Measurements from ENCODE around the gene FASN. TPM values are rescaled to one million over a fixed set of nuclear protein-coding genes. Genes with fewer than 3 reads are reported as not detected.

FASN gene
- total and polyA plus RNA-seq, 2 of the 13 experiments (the other 11 are each of a cell fraction or from before 2014, with no cell fraction given) = 51.7 to 101 TPM

DNA sequence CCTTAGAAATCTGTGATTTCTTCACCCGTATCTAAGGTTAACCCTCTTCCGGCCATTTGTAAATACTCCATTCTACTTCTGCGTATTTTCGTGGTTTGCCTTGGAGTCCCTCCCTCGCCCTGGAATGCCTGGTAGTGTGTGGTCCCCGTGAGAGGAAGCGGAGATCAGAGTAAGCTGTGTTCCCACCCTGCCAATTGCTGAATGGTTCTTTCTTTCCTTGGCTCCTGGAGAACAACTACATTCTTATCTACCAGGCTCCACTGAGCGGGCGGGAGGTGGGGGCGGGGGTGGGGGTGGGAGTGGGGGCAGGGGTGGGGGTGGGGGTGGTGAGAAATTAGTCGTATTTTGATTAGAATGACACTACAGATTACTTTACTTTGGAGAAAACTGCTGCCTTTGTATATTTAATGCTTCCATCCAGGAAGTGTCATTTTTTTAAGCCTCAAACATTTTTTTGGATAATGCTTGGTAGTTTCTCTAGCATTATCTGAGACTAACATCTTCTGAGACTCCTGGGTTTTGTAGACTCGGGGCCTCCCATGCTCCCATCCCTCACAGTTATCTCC is 20.9 kb upstream of the FASN start (continued):
- TF ChIP-seq HOXA3 (CRISPR knock-in tag; IDR thresholded peaks at IDR 0.05) (peak; percentile 7; the same call in 1 of the 2 replicates), FOXA3 (CRISPR knock-in tag; IDR thresholded peaks at IDR 0.05) (0 out of 2 replicates have a peak, but pooled peaks have one; percentile 9), PRDM10 (CRISPR knock-in tag; IDR thresholded peaks at IDR 0.05; ENCODE audit: low read depth) (peak; percentile 48; the same call in 1 of the 2 replicates), HNRNPK (IDR thresholded peaks at IDR 0.05; ENCODE audit: low read depth, low read length, poor library complexity, severe bottlenecking) (peak; percentile 94), ZNF7 (CRISPR knock-in tag; IDR thresholded peaks at IDR 0.05) (no peak), PRMT3 (CRISPR knock-in tag; IDR thresholded peaks at IDR 0.05; ENCODE audit: borderline replicate concordance, low read depth) (no peak), TEAD3 (CRISPR knock-in tag; optimal IDR thresholded peaks at IDR 0.05; ENCODE audit: borderline replicate concordance) (peak; percentile 56)

GRCh38 chr17:82118168-82118814 is 20.3 kb upstream of the FASN start:
- intact Hi-C loops (cut with micrococcal nuclease; ENCODE audit: unreplicated experiment) (no loop called here), in situ Hi-C loops (cut with HindIII; ENCODE audit: extremely low pct_ligation_motif_present, low pct_unique_long_range_greater_than_20kb) (no loop called here)
- peak overlapping the region; percentile 48 for H3K4me2 ChIP-seq (ENCODE audit: low read depth, low read length)
- no peaks in the 10 kb centered on the region for H3K27me3 ChIP-seq (ENCODE audit: control insufficient read depth in 1 of 2, insufficient read depth in 2 of 2, low read length in 2 of 2)
- no TSS peak for BruUV-seq (replicated peaks)
- ATAC-seq = peak; percentile 6
- 79% methylated on average over 10 of the region's 18 CpGs for WGBS (ENCODE audit: low lambda C conversion rate)
- H3K36me3 ChIP-seq (replicated peaks in 1 of 2; ENCODE audit: control insufficient read depth in 1 of 2, insufficient read depth in 2 of 2, low read length in 2 of 2) = peaks cover 0 to 3% of the 10 kb centered on the region in 2 experiments; a peak in 2 of 5 replicates
- no peaks in the 10 kb centered on the region for H3K79me2 ChIP-seq (ENCODE audit: insufficient read depth, low read length)
- no peaks in the 10 kb centered on the region for H4K20me1 ChIP-seq (ENCODE audit: insufficient read depth, low read length)
- H3K9ac ChIP-seq (ENCODE audit: insufficient read depth, low read depth, low read length) = peak overlapping the region; percentile 45
- FAIRE-seq = peak; percentile 30
- CTCF ChIA-PET (ENCODE audit: low intra/inter-chr PET ratio, low total read pairs) = no interaction called here
- H2AFZ ChIP-seq (ENCODE audit: low read length) = no peak overlapping the region
- peak overlapping the region in 1 of 3 experiments; percentile 18; a peak in 2 of 6 replicates for H3K4me3 ChIP-seq (replicated peaks in 1 of 3; ENCODE audit: insufficient read depth in 1 of 3, low read depth in 2 of 3, low read length in 3 of 3)
- peak overlapping the region; percentile 66 for H3K27ac ChIP-seq (ENCODE audit: extremely low read length, insufficient read depth, low read length)
- H3K4me1 ChIP-seq (ENCODE audit: insufficient read depth, low read length) = peaks cover 71% of the 10 kb centered on the region
- H3K9me3 ChIP-seq (ENCODE audit: low read length) = no peaks in the 10 kb centered on the region
- DNase-seq (ENCODE audit: low spot score) = no peak
- POLR2A ChIA-PET = interaction anchor here (3.4 kb wide), 1 partner anchor 12 kb away, joined by 14 read pairs; no protein-coding TSS in a partner anchor
- TF ChIP-seq SP5 (CRISPR knock-in tag; IDR thresholded peaks at IDR 0.05; ENCODE audit: borderline replicate concordance, low read depth) (0 out of 2 replicates have a peak, but pooled peaks have one; percentile 9), HES4 (CRISPR knock-in tag; IDR thresholded peaks at IDR 0.05; ENCODE audit: borderline replicate concordance) (no peak), ZNF883 (CRISPR knock-in tag; IDR thresholded peaks at IDR 0.05; ENCODE audit: not compliant biosample characterization) (peak; percentile 34), ZBTB38 (CRISPR knock-in tag; IDR thresholded peaks at IDR 0.05) (peak; percentile 60; the same call in 1 of the 2 replicates), ASH2L (IDR thresholded peaks at IDR 0.05; ENCODE audit: insufficient read length, low read depth, low read length) (peak; percentile 10), MZF1 (CRISPR knock-in tag; IDR thresholded peaks at IDR 0.05; ENCODE audit: borderline replicate concordance) (no peak)
- TF ChIP-seq, protein P1, sequence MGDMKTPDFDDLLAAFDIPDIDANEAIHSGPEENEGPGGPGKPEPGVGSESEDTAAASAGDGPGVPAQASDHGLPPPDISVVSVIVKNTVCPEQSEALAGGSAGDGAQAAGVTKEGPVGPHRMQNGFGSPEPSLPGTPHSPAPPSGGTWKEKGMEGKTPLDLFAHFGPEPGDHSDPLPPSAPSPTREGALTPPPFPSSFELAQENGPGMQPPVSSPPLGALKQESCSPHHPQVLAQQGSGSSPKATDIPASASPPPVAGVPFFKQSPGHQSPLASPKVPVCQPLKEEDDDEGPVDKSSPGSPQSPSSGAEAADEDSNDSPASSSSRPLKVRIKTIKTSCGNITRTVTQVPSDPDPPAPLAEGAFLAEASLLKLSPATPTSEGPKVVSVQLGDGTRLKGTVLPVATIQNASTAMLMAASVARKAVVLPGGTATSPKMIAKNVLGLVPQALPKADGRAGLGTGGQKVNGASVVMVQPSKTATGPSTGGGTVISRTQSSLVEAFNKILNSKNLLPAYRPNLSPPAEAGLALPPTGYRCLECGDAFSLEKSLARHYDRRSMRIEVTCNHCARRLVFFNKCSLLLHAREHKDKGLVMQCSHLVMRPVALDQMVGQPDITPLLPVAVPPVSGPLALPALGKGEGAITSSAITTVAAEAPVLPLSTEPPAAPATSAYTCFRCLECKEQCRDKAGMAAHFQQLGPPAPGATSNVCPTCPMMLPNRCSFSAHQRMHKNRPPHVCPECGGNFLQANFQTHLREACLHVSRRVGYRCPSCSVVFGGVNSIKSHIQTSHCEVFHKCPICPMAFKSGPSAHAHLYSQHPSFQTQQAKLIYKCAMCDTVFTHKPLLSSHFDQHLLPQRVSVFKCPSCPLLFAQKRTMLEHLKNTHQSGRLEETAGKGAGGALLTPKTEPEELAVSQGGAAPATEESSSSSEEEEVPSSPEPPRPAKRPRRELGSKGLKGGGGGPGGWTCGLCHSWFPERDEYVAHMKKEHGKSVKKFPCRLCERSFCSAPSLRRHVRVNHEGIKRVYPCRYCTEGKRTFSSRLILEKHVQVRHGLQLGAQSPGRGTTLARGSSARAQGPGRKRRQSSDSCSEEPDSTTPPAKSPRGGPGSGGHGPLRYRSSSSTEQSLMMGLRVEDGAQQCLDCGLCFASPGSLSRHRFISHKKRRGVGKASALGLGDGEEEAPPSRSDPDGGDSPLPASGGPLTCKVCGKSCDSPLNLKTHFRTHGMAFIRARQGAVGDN (CRISPR knock-in tag; IDR thresholded peaks at IDR 0.05) = peak; percentile 46; the same call in 1 of the 2 replicates

All from HepG2 (cell line).